CD4-positive, alpha-beta T cell (primary cell): Measurements from ENCODE around the gene IQCB1. TPM values are rescaled to one million over a fixed set of nuclear protein-coding genes. Genes with fewer than 3 reads are reported as not detected.

ENCODE experiments used
- ATAC-seq: fragments of 200-7000 bp; cut with Tn5 transposase; one replicate; pipeline ENCODE4 v1.10.0; 2022; ENCODE audit warnings: mild to moderate bottlenecking; ENCODE audit not compliant: poor library complexity
- CTCF ChIA-PET: fragments of 350-600 bp; sonication (Branson Sonifier 250); formaldehyde crosslinking; loops from one replicate; lab custom pipeline; 2021; ENCODE audit warnings: antibody characterized with exemption, inconsistent platforms; lab: Charles Lee
- POLR2A ChIA-PET: fragments of 350-600 bp; sonication (Branson Sonifier 250); formaldehyde crosslinking; loops from one replicate; lab custom pipeline; 2021; ENCODE audit warnings: antibody characterized with exemption, inconsistent platforms; lab: Charles Lee
- DNase-seq, 14 experiments: peaks; one replicate each; pipeline ENCODE4 v3.0.0-alpha.2; 2013 to 2020; ENCODE audit warnings: mixed read lengths in 2 of 14
- H3K27ac ChIP-seq, 2 donors: one replicate each; pipeline versions ENCODE4 v1.5.1 to v1.7.0; 2013; ENCODE audit warnings: low read length in 2 of 2, low read depth in 1 of 2, mild to moderate bottlenecking in 1 of 2
- H3K27me3 ChIP-seq, 2 experiments: 1 replicate in 1 of 2; 2 replicates in 1 of 2; pipeline versions ENCODE4 v1.6.1 to v1.7.0; 2013; ENCODE audit warnings: low read length in 2 of 2, control low read depth in 1 of 2, mild to moderate bottlenecking in 1 of 2, moderate library complexity in 1 of 2; ENCODE audit not compliant: insufficient read depth in 2 of 2, control insufficient read depth in 1 of 2
- H3K36me3 ChIP-seq: one replicate; pipeline ENCODE4 v1.6.1; 2013; ENCODE audit warnings: low read length, control low read depth; ENCODE audit not compliant: insufficient read depth
- H3K4me1 ChIP-seq: one replicate; pipeline ENCODE4 v1.6.1; 2013; ENCODE audit warnings: low read length, control low read depth; ENCODE audit not compliant: insufficient read depth
- H3K4me3 ChIP-seq: one replicate; pipeline ENCODE4 v1.5.1; 2013; ENCODE audit warnings: mild to moderate bottlenecking, low read length, moderate library complexity
- H3K9me3 ChIP-seq, 2 experiments: 1 replicate in 1 of 2; 2 replicates in 1 of 2; pipeline versions ENCODE4 v1.6.1 to v1.7.0; 2013; ENCODE audit warnings: low read length in 2 of 2, mild to moderate bottlenecking in 2 of 2, control low read depth in 1 of 2, moderate library complexity in 1 of 2; ENCODE audit not compliant: control insufficient read depth in 1 of 2, insufficient read depth in 1 of 2
- H3K27ac Mint-ChIP-seq: one replicate; pipeline ENCODE4 v1.8.0; 2020; ENCODE audit warnings: mixed read lengths
- H3K27me3 Mint-ChIP-seq: one replicate; pipeline ENCODE4 v1.8.0; 2021; ENCODE audit warnings: mixed read lengths
- H3K36me3 Mint-ChIP-seq: one replicate; pipeline ENCODE4 v1.8.0; 2021; ENCODE audit warnings: low read depth, mixed read lengths
- H3K4me1 Mint-ChIP-seq: one replicate; pipeline ENCODE4 v1.8.0; 2021; ENCODE audit warnings: low read depth, mixed read lengths
- H3K4me3 Mint-ChIP-seq: one replicate; pipeline ENCODE4 v1.8.0; 2020; ENCODE audit warnings: mild to moderate bottlenecking, mixed read lengths
- H3K9me3 Mint-ChIP-seq: one replicate; pipeline ENCODE4 v1.8.0; 2020; ENCODE audit warnings: mixed read lengths
- intact Hi-C, 2 experiments: fragments of 100-400 bp; cut with DNase I in 1 of 2; cut with micrococcal nuclease in 1 of 2; formaldehyde crosslinking; loops; one replicate each; pipeline versions ENCODE4 v1.15.1 to v1.9.0; 2023 to 2025; cut with DNase I, micrococcal nuclease
- total RNA-seq, 174 experiments: library from RNA in 2 of 174; stranded (reverse) in 2 of 174; gene quantifications; one replicate each; pipeline ENCODE4 v1.2.3 and lab custom pipeline; 2021 to 2026
- TF ChIP-seq, protein P1 (sequence below): fragments of 200-600 bp; IDR thresholded peaks from one replicate; pipeline ENCODE4 v1.8.0; 2022; ENCODE audit warnings: antibody characterized with exemption, mild to moderate bottlenecking

IQCB1 gene
- total RNA-seq, 2 experiments from 2014 or later, result 39.6 to 41.3 TPM

DNA sequence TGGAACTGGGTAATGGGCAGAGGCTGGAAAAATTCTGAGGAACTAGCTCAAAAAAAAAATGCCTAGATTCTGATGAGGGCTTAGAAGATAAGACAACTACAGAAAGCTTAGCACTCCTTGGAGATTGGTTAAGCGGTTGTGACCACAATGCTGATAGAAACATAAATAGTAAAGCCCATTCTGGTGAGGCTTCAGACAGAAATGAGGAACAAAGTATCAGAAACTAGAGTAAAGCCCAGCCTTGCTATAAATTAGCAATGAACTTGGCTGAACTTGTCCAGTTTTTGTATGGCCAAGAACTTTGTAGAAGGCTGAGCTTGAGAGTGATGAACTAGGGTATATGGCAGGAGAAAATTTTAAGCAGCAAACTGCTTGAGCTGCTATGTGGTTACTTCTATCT lies 110.7 kb downstream of the IQCB1 start:
- Mint-ChIP-seq H3K36me3 (peaks cover 91% of the 10 kb centered on the region), H3K9me3 (no peaks in the 10 kb centered on the region), H3K27me3 (no peaks in the 10 kb centered on the region), H3K27ac (no peak overlapping the region), H3K4me1 (peaks cover 27% of the 10 kb centered on the region), H3K4me3 (no peak overlapping the region)
- no peaks in the 10 kb centered on the region for H3K27me3 ChIP-seq
- peaks cover 83% of the 10 kb centered on the region for H3K36me3 ChIP-seq
- TF ChIP-seq, protein P1, sequence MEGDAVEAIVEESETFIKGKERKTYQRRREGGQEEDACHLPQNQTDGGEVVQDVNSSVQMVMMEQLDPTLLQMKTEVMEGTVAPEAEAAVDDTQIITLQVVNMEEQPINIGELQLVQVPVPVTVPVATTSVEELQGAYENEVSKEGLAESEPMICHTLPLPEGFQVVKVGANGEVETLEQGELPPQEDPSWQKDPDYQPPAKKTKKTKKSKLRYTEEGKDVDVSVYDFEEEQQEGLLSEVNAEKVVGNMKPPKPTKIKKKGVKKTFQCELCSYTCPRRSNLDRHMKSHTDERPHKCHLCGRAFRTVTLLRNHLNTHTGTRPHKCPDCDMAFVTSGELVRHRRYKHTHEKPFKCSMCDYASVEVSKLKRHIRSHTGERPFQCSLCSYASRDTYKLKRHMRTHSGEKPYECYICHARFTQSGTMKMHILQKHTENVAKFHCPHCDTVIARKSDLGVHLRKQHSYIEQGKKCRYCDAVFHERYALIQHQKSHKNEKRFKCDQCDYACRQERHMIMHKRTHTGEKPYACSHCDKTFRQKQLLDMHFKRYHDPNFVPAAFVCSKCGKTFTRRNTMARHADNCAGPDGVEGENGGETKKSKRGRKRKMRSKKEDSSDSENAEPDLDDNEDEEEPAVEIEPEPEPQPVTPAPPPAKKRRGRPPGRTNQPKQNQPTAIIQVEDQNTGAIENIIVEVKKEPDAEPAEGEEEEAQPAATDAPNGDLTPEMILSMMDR, result no peak
- no peak overlapping the region for H3K27ac ChIP-seq
- ChIA-PET CTCF (no interaction called here), POLR2A (no interaction called here)
- intact Hi-C loops, result loop anchor here in 1 of 2 experiments (10.0 kb wide), 1 partner anchor 861 kb away; no protein-coding TSS in a partner anchor
- no peaks in the 10 kb centered on the region for H3K9me3 ChIP-seq
- H3K4me3 ChIP-seq, result no peak overlapping the region
- ATAC-seq (no peak), DNase-seq (no peak)
- H3K4me1 ChIP-seq, result no peaks in the 10 kb centered on the region

DNA sequence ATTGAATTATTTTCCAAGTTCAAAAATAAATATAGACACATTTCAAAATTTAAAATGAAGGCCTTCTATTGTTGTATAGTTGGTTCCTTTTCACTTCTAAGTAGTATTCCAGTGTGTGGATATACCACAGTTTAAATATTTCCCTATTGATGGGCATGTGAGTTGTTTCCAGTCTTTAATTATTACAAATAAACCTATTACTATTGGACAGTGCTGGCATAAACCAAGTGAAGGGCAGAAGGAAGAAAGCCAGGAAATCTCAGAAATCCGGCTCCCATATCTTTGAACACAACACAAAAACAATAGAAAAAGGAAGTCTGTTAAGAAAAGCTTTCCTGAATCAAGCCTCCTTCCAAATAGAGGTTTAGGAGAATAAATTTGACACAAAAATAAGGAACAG lies 111.4 kb downstream of the IQCB1 start:
- no peak overlapping the region for H3K27ac Mint-ChIP-seq
- H3K4me1 Mint-ChIP-seq, result peaks cover 27% of the 10 kb centered on the region
- intact Hi-C loops, result loop anchor here in 1 of 2 experiments (10.0 kb wide), 1 partner anchor 861 kb away; no protein-coding TSS in a partner anchor
- no peaks in the 10 kb centered on the region for H3K9me3 ChIP-seq
- DNase-seq (no peak), ATAC-seq (no peak)
- H3K9me3 Mint-ChIP-seq, result no peaks in the 10 kb centered on the region
- H3K27ac ChIP-seq, result no peak overlapping the region
- CTCF ChIA-PET, result no interaction called here
- no peaks in the 10 kb centered on the region for H3K27me3 Mint-ChIP-seq
- no peak overlapping the region for H3K4me3 ChIP-seq
- peaks cover 88% of the 10 kb centered on the region for H3K36me3 Mint-ChIP-seq
- POLR2A ChIA-PET, result no interaction called here
- no peaks in the 10 kb centered on the region for H3K27me3 ChIP-seq
- H3K4me1 ChIP-seq, result peaks cover 2% of the 10 kb centered on the region
- peaks cover 77% of the 10 kb centered on the region for H3K36me3 ChIP-seq
- TF ChIP-seq, protein P1, result no peak
- no peak overlapping the region for H3K4me3 Mint-ChIP-seq

GRCh38 chr3:121722411-121722810 lies 112.4 kb downstream of the IQCB1 start:
- H3K9me3 Mint-ChIP-seq, result no peaks in the 10 kb centered on the region
- peaks cover 31% of the 10 kb centered on the region for H3K4me1 Mint-ChIP-seq
- TF ChIP-seq, protein P1, result no peak
- Histone ChIP-seq H3K4me1 (peaks cover 6% of the 10 kb centered on the region), H3K4me3 (no peak overlapping the region), H3K9me3 (no peaks in the 10 kb centered on the region), H3K27ac (no peak overlapping the region), H3K36me3 (peaks cover 67% of the 10 kb centered on the region), H3K27me3 (no peaks in the 10 kb centered on the region)
- no peak overlapping the region for H3K27ac Mint-ChIP-seq
- no peak overlapping the region for H3K4me3 Mint-ChIP-seq
- no peaks in the 10 kb centered on the region for H3K27me3 Mint-ChIP-seq
- CTCF ChIA-PET, result no interaction called here
- POLR2A ChIA-PET, result no interaction called here
- DNase-seq (no peak), ATAC-seq (no peak)
- H3K36me3 Mint-ChIP-seq, result peaks cover 88% of the 10 kb centered on the region
- intact Hi-C loops, result loop anchor here in 1 of 2 experiments (10.0 kb wide), 1 partner anchor 862 kb away; no protein-coding TSS in a partner anchor
